CD14-positive monocyte (primary cell): ENCODE results near the gene DGKE. TPM values are rescaled to one million over a fixed set of nuclear protein-coding genes. Genes with fewer than 3 reads are reported as not detected.

Experiments
- DNase-seq, 3 donors: peaks; one replicate each; pipeline ENCODE4 v3.0.0-alpha.2; 2011 to 2022
- H2AFZ ChIP-seq: 2 replicates; pipeline ENCODE4 v1.6.0; 2012; ENCODE audit warnings: mild to moderate bottlenecking, low read depth, low read length, inconsistent platforms; ENCODE audit not compliant: insufficient read depth, poor library complexity, severe bottlenecking
- H3K27ac ChIP-seq, 2 donors: 1 replicate in 1 of 2; 2 replicates in 1 of 2; pipeline ENCODE4 v1.5.1; 2012 to 2013; ENCODE audit warnings: low read length in 2 of 2, control low read depth in 1 of 2, inconsistent platforms in 1 of 2, low read depth in 1 of 2, mild to moderate bottlenecking in 1 of 2
- H3K27me3 ChIP-seq, 2 donors: one replicate each; pipeline versions ENCODE4 v1.6.0 to v1.6.1; 2011 to 2013; ENCODE audit warnings: low read length in 2 of 2; ENCODE audit not compliant: control insufficient read depth in 2 of 2, insufficient read depth in 2 of 2
- H3K36me3 ChIP-seq, 2 donors: replicated peaks in 1 of 2; 1 replicate in 1 of 2; 2 replicates in 1 of 2; pipeline versions ENCODE4 v1.5.1 to v1.6.1; 2012 to 2013; ENCODE audit warnings: low read length in 2 of 2, control low read depth in 1 of 2, inconsistent platforms in 1 of 2, mild to moderate bottlenecking in 1 of 2; ENCODE audit not compliant: insufficient read depth in 2 of 2, control insufficient read depth in 1 of 2
- H3K4me1 ChIP-seq, 2 donors: 1 replicate in 1 of 2; 2 replicates in 1 of 2; pipeline versions ENCODE4 v1.5.1 to v1.6.1; 2012 to 2013; ENCODE audit warnings: low read length in 2 of 2, control low read depth in 1 of 2, inconsistent platforms in 1 of 2, mild to moderate bottlenecking in 1 of 2, moderate library complexity in 1 of 2; ENCODE audit not compliant: insufficient read depth in 2 of 2, control insufficient read depth in 1 of 2
- H3K4me2 ChIP-seq: replicated peaks from 2 replicates; pipeline ENCODE3; 2012; ENCODE audit warnings: low read length, moderate library complexity, mild to moderate bottlenecking; ENCODE audit not compliant: poor library complexity, severe bottlenecking; ENCODE audit errors: extremely low read depth
- H3K4me3 ChIP-seq, 3 experiments: fragments of 200-600 bp in 1 of 3; sonication (generic) in 1 of 3; replicated peaks in 1 of 3; 1 replicate in 2 of 3; 2 replicates in 1 of 3; pipeline ENCODE4 v1.5.1; 2011 to 2013; ENCODE audit warnings: low read length in 3 of 3, mild to moderate bottlenecking in 3 of 3, control low read depth in 2 of 3, low read depth in 2 of 3, inconsistent platforms in 1 of 3, moderate library complexity in 1 of 3
- H3K79me2 ChIP-seq: 2 replicates; pipeline ENCODE4 v1.6.0; 2012; ENCODE audit warnings: mild to moderate bottlenecking, control low read depth, inconsistent platforms, low read length, moderate library complexity; ENCODE audit not compliant: insufficient read depth
- H3K9ac ChIP-seq: 2 replicates; pipeline ENCODE4 v1.6.0; 2017; ENCODE audit warnings: low read length, mild to moderate bottlenecking; ENCODE audit not compliant: insufficient read depth, poor library complexity, severe bottlenecking
- H3K9me3 ChIP-seq, 2 donors: replicated peaks in 1 of 2; 1 replicate in 1 of 2; 2 replicates in 1 of 2; pipeline versions ENCODE4 v1.5.1 to v1.6.1; 2012 to 2013; ENCODE audit warnings: low read length in 2 of 2, control low read depth in 1 of 2; ENCODE audit not compliant: control insufficient read depth in 1 of 2, insufficient read depth in 1 of 2
- H4K20me1 ChIP-seq: 2 replicates; pipeline ENCODE4 v1.6.0; 2012; ENCODE audit warnings: mild to moderate bottlenecking, low read length, control low read depth, moderate library complexity; ENCODE audit not compliant: insufficient read depth
- H3K27ac Mint-ChIP-seq, 7 donors: one replicate each; pipeline ENCODE4 v1.8.0; 2020; ENCODE audit warnings: mild to moderate bottlenecking in 7 of 7, mixed read lengths in 7 of 7, moderate library complexity in 6 of 7, inconsistent platforms in 2 of 7
- H3K27me3 Mint-ChIP-seq, 3 donors: one replicate each; pipeline ENCODE4 v1.8.0; 2021 to 2022; ENCODE audit warnings: low read depth in 3 of 3, mild to moderate bottlenecking in 3 of 3, mixed read lengths in 3 of 3, moderate library complexity in 3 of 3, inconsistent platforms in 1 of 3
- H3K36me3 Mint-ChIP-seq, 2 donors: one replicate each; pipeline ENCODE4 v1.8.0; 2020; ENCODE audit warnings: mixed read lengths in 2 of 2, inconsistent platforms in 1 of 2, mild to moderate bottlenecking in 1 of 2
- H3K4me1 Mint-ChIP-seq: one replicate; pipeline ENCODE4 v1.8.0; 2020; ENCODE audit warnings: mild to moderate bottlenecking, mixed read lengths
- H3K4me3 Mint-ChIP-seq, 2 donors: one replicate each; pipeline ENCODE4 v1.8.0; 2020; ENCODE audit warnings: mild to moderate bottlenecking in 2 of 2, mixed read lengths in 2 of 2, moderate library complexity in 1 of 2
- H3K9me3 Mint-ChIP-seq, 7 donors: one replicate each; pipeline ENCODE4 v1.8.0; 2020 to 2022; ENCODE audit warnings: mixed read lengths in 7 of 7, mild to moderate bottlenecking in 6 of 7, moderate library complexity in 6 of 7, inconsistent platforms in 2 of 7
- CTCF ChIP-seq: fragments of 200-600 bp; IDR thresholded peaks from one replicate; pipeline ENCODE4 v1.8.0; 2022; ENCODE audit warnings: antibody characterized with exemption, mild to moderate bottlenecking
- WGBS: methylation state at CpG from one replicate; pipeline ENCODE4 v1.1.5; 2013; ENCODE audit warnings: missing lambda C conversion rate; ENCODE audit not compliant: insufficient coverage; 5-methylcytosine and 5-hydroxymethylcytosine counted together
- intact Hi-C, 2 donors: fragments of 100-400 bp; cut with micrococcal nuclease; formaldehyde crosslinking; loops; one replicate each; pipeline versions ENCODE4 v1.15.0 to v1.15.1; 2023
- polyA plus RNA-seq, 3 donors: library from polyadenylated mRNA; depleted of rRNA in 1 of 3; unstranded in 2 of 3; stranded (reverse) in 1 of 3; fragments of 300-500 nt in 2 of 3; fragments of >200 nt in 1 of 3; fragmentation: Illumina TruSeq in 2 of 3; gene quantifications; 1 replicate in 2 of 3; 2 replicates in 1 of 3; pipeline ENCODE4 v1.2.3, GENCODE V29; 2012 to 2021
- small RNA-seq: library from RNA; depleted of rRNA; stranded (forward); fragments of <200 nt; gene quantifications from one replicate; pipeline ENCODE3, GENCODE V24; 2012; ENCODE audit warnings: low read depth; ENCODE audit not compliant: insufficient read length

DGKE gene
- polyA plus RNA-seq, 3 donors, result 1.1 to 3.0 (median 1.5) TPM

- no peak for TF ChIP-seq CTCF
- DNase-seq, result peak; percentile 89 to 100 (median 97)
- intact Hi-C loops, result no loop called here
- Histone ChIP-seq H3K4me3 (no peak overlapping the region), H3K9me3 (no peaks in the 10 kb centered on the region), H3K27ac (peak overlapping the region; percentile 75 to 79), H3K9ac (no peak overlapping the region), H3K4me2 (no peak overlapping the region), H2AFZ (no peak overlapping the region), H3K79me2 (peaks cover 16% of the 10 kb centered on the region), H3K36me3 (no peaks in the 10 kb centered on the region), H3K27me3 (no peaks in the 10 kb centered on the region), H4K20me1 (no peaks in the 10 kb centered on the region), H3K4me1 (peaks cover 48 to 60% of the 10 kb centered on the region in 2 donors)
- Mint-ChIP-seq H3K9me3 (peaks cover 0 to 6% (median 4%) of the 10 kb centered on the region in 7 donors), H3K27ac (peak overlapping the region; percentile 89 to 97 (median 95)), H3K4me3 (no peak overlapping the region), H3K36me3 (peaks cover 0 to 9% of the 10 kb centered on the region in 2 donors), H3K4me1 (peaks cover 50% of the 10 kb centered on the region), H3K27me3 (peaks cover 0 to 3% (median 2%) of the 10 kb centered on the region in 3 donors)
- no CpG with 5 or more reads among the region's 3 CpGs for WGBS
Observed at GRCh38 chr17:56918916-56919315, 85.0 kb downstream of the DGKE start.

Small RNA genes within 50 kb of the gene (small RNA-seq; reads per million reads assigned to genes)
- gene AC015912.2 (not detected), gene RNU6-1158P (not detected)

Other genes with a start within 250 kb of the DGKE start
- under 1 TPM in 2 of 3 donors, not detected in 1; 0.11 to 0.27 TPM for gene NOG, start 240.5 kb upstream of the DGKE start, polyA plus RNA-seq
- gene C17orf67, start 231 bp upstream of the DGKE start, polyA plus RNA-seq, result under 1 TPM; 0.56 to 0.57 (median 0.56) TPM
- gene TRIM25, start 79.9 kb downstream of the DGKE start, polyA plus RNA-seq, result 10 to 100 TPM in 2 of 3 donors, 1 to 10 TPM in 1; 5.4 to 98.3 (median 11.2) TPM
- 1 to 10 TPM; 3.0 to 6.6 (median 5.3) TPM for gene COIL, start 126.9 kb downstream of the DGKE start, polyA plus RNA-seq
- 100 to 1,000 TPM; 373 to 451 (median 426) TPM for gene SCPEP1, start 144.0 kb downstream of the DGKE start, polyA plus RNA-seq